ENCODE results near the gene IGF2BP2.

DNA sequence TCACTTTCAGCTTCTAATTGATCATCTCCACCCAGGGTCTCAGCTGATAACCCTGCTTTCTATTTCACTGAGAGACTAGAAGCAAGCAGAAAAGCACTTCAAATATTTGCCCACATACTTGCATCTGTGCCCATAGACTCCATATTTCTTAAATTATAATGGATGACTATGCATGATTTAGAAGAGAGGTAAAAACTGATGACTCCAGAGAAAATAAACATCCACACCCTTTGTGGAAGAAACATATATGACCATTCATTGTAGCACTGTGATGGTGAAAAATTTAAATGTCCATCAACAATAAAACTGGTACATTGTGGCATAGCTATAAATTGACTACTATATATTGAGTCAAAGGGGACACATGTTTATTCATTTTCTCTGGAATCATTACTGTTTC lies 7.1 kb upstream of the IGF2BP2 start:
- TF ChIP-seq, protein P1, sequence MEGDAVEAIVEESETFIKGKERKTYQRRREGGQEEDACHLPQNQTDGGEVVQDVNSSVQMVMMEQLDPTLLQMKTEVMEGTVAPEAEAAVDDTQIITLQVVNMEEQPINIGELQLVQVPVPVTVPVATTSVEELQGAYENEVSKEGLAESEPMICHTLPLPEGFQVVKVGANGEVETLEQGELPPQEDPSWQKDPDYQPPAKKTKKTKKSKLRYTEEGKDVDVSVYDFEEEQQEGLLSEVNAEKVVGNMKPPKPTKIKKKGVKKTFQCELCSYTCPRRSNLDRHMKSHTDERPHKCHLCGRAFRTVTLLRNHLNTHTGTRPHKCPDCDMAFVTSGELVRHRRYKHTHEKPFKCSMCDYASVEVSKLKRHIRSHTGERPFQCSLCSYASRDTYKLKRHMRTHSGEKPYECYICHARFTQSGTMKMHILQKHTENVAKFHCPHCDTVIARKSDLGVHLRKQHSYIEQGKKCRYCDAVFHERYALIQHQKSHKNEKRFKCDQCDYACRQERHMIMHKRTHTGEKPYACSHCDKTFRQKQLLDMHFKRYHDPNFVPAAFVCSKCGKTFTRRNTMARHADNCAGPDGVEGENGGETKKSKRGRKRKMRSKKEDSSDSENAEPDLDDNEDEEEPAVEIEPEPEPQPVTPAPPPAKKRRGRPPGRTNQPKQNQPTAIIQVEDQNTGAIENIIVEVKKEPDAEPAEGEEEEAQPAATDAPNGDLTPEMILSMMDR (IDR thresholded peaks at IDR 0.05): no peak
- TF ChIP-seq POLR2A (IDR thresholded peaks at IDR 0.05): no peak
